Rectal smooth muscle tissue (tissue), 1 donor: ENCODE measurements around the gene PLSCR3.

Experiments
- H3K27ac ChIP-seq: one replicate; pipeline ENCODE4 v1.7.0; 2013; ENCODE audit warnings: low read depth, low read length, inconsistent platforms
- H3K27me3 ChIP-seq: one replicate; pipeline ENCODE4 v1.7.0; 2013; ENCODE audit warnings: low read length; ENCODE audit not compliant: control insufficient read depth, insufficient read depth
- H3K36me3 ChIP-seq: one replicate; pipeline ENCODE4 v1.7.0; 2013; ENCODE audit warnings: low read length; ENCODE audit not compliant: control insufficient read depth, insufficient read depth
- H3K4me1 ChIP-seq: one replicate; pipeline ENCODE4 v1.7.0; 2013; ENCODE audit warnings: low read length; ENCODE audit not compliant: control insufficient read depth, insufficient read depth
- H3K4me3 ChIP-seq: one replicate; pipeline ENCODE4 v1.7.0; 2013; ENCODE audit warnings: low read length
- H3K9ac ChIP-seq: one replicate; pipeline ENCODE4 v1.7.0; 2013; ENCODE audit warnings: low read length

Gene PLSCR3

GRCh38 chr17:7436556-7437368 is 42.4 kb upstream of the PLSCR3 start:
- Histone ChIP-seq H3K36me3 (no peaks in the 10 kb centered on the region), H3K27me3 (peaks cover 29% of the 10 kb centered on the region), H3K27ac (no peak overlapping the region), H3K9ac (no peak overlapping the region), H3K4me1 (peaks cover 15% of the 10 kb centered on the region), H3K4me3 (peak overlapping the region; percentile 67)

DNA sequence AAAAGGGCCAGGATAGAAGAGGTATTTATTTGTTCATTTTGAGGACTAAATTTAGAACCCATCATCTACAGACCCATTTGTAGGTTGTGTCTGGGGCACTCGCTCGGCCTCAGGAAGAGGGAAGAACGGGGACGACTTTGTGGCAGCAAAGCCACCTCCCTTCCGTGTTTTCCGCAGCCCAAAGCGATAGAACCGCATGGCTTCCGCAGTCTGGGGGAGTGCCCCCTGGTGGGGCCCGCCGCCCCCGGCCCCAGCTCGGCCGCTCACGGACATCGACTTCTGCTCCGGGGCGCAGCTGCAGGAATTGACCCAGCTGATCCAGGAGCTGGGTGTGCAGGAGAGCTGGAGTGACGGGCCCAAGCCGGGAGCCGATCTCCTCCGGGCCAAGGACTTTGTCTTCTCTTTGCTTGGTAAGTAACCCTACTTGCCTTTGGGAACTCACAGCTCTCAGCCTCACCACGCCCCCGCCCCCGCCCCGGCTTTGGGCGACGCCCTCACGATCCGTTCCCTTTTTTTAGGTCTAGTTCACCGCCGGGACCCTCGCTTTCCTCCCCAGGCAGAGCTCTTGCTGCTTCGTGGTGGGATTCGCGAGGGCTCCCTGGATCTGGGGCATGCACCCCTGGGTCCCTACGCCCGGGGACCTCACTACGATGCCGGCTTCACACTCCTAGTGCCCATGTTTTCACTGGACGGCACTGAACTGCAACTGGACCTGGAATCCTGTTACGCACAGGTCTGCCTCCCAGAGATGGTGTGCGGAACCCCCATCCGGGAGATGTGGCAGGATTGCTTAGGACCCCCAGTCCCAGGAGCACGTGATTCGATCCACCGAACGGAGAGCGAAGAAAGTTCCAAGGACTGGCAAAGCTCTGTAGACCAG is 41.6 kb upstream of the PLSCR3 start:
- Histone ChIP-seq H3K36me3 (no peaks in the 10 kb centered on the region), H3K27me3 (peaks cover 24% of the 10 kb centered on the region), H3K9ac (peak overlapping the region; percentile 57), H3K4me3 (peak overlapping the region; percentile 67), H3K4me1 (peaks cover 15% of the 10 kb centered on the region), H3K27ac (no peak overlapping the region)

- peaks cover 9% of the 10 kb centered on the region for H3K4me1 ChIP-seq
- H3K4me3 ChIP-seq, result no peak overlapping the region
- no peaks in the 10 kb centered on the region for H3K36me3 ChIP-seq
- no peak overlapping the region for H3K9ac ChIP-seq
- no peaks in the 10 kb centered on the region for H3K27me3 ChIP-seq
- H3K27ac ChIP-seq, result no peak overlapping the region
These were observed 38.0 kb upstream of the PLSCR3 start for GRCh38 chr17:7432296-7432695.

DNA sequence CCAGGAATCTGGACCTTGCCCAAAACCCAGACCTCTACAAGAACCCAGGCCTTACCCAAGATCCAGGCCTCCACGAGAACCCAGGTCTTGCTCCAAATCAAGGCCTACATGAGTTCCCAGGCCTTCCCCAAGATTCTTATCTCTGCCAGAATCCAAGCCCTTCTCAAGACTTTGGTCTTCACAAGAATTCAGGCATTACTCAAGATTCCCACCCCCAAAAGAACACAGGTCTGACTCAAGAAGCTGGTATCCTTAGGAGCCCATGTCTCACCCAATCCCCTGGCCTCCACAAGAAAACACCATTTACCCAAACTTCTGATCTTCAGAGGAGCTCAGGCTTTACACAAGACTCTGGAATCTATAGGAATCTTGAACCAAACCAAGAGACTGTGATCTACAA is 36.9 kb upstream of the PLSCR3 start:
- H3K27me3 ChIP-seq, result no peaks in the 10 kb centered on the region

DNA sequence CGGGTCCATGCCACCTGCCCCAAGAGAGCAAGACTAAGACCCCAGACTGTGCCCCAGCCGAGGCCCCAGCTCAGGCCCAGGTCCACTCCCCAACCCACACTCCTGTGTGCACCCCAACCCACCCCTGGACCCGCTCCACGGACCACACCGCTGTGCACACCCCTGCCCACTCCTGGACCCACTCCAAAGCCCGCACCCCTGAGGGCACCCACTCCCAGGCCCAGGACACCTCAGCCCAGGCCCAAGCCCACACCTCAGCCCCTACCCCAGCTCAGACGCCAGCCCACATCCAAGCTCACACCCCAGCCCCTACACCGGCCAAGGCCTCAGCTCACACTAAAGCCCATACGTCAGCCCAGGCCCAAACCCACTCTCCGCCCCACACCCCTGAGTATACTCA is 35.4 kb upstream of the PLSCR3 start:
- Histone ChIP-seq H3K4me1 (no peaks in the 10 kb centered on the region), H3K27me3 (no peaks in the 10 kb centered on the region), H3K27ac (no peak overlapping the region), H3K4me3 (no peak overlapping the region), H3K36me3 (no peaks in the 10 kb centered on the region), H3K9ac (no peak overlapping the region)

More for the DNA sequence above, 36.9 kb upstream of the PLSCR3 start:
- no peak overlapping the region for H3K9ac ChIP-seq
- no peak overlapping the region for H3K27ac ChIP-seq
- H3K4me3 ChIP-seq, result no peak overlapping the region
- peaks cover 5% of the 10 kb centered on the region for H3K4me1 ChIP-seq
- no peaks in the 10 kb centered on the region for H3K36me3 ChIP-seq

DNA sequence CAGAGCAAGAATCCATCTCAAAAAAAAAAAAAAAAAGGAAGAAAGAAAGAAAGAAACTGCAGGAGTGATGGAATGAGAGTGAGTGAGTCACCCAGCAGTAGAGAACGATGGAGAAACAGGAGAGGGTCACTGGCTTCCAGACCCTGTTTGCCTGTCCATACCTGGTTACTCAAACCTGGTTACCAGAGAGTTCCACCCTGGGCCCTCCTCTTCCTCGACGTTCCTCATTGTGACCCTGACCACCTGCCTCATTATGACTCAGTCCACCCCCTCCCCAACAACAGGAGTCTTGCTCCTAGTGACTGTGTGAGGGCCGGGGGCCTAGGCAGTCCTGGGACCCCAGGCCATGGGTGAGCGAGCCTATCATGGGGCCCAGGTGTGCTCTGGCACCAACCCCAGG is 34.2 kb upstream of the PLSCR3 start, which contains the start of gene SPEM3:
Gene SPEM3, plus strand, starts transcription at position 301 of the 400 bp plus-strand sequence. Its CDS starts 46 bp downstream, at position 347.
- no peak within 1 kb of the TSS for H3K27ac ChIP-seq
- no peaks in the 10 kb centered on the region for H3K36me3 ChIP-seq
- H3K4me3 ChIP-seq, result no peak within 1 kb of the TSS
- H3K4me1 ChIP-seq, result no peaks in the 10 kb centered on the region
- H3K27me3 ChIP-seq, result no peaks in the 10 kb centered on the region
- H3K9ac ChIP-seq, result no peak within 1 kb of the TSS

DNA sequence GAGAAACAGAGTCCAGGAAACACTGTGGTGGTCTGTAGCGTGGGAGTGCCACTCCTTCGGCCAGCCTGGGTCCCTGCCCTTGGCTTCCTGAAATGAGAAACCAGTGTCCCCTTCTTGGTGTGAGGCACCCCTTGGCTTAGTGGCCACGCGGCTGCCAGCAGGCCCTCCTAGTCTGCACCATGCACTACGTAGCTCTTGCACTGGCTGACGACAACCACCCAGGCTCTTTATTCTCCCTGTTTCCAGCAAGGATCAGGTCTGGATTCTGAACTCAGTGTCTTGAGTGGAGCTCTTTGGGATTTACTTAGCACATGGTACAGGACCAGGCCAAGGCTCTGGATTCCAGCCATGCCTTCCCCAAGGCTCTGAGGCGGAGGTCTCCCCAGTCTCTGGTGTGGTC is 33.2 kb upstream of the PLSCR3 start:
- no peak overlapping the region for H3K27ac ChIP-seq
- H3K4me1 ChIP-seq, result no peaks in the 10 kb centered on the region
- H3K27me3 ChIP-seq, result no peaks in the 10 kb centered on the region
- no peak overlapping the region for H3K9ac ChIP-seq
- H3K36me3 ChIP-seq, result no peaks in the 10 kb centered on the region
- H3K4me3 ChIP-seq, result no peak overlapping the region

DNA sequence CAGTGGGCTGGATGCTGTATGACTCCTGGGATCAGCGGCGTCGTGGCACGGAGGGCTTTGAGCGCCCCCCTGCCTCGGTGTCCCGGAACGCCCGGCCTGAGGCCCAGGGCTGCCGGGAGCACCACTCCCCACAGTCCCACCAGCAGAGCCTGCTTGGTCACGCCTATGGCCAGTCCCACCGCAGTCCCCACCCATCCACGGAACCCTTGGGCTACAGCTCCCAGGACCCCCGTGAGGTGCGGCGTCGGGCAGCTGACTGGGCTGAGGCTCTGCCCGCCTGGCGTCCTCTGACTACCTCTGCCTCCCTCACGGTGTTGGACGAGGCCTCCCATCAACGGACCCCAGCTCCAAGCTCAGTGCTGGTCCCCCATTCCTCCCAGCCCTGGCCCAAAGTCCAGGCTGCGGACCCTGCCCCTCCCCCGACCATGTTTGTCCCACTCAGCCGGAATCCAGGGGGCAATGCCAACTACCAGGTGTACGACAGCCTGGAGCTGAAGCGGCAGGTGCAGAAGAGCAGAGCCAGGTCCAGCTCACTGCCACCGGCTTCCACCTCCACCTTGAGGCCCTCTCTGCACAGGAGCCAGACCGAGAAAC is 32.7 kb upstream of the PLSCR3 start:
- Histone ChIP-seq H3K9ac (no peak overlapping the region), H3K36me3 (no peaks in the 10 kb centered on the region), H3K27ac (no peak overlapping the region), H3K4me1 (no peaks in the 10 kb centered on the region), H3K4me3 (no peak overlapping the region), H3K27me3 (no peaks in the 10 kb centered on the region)

DNA sequence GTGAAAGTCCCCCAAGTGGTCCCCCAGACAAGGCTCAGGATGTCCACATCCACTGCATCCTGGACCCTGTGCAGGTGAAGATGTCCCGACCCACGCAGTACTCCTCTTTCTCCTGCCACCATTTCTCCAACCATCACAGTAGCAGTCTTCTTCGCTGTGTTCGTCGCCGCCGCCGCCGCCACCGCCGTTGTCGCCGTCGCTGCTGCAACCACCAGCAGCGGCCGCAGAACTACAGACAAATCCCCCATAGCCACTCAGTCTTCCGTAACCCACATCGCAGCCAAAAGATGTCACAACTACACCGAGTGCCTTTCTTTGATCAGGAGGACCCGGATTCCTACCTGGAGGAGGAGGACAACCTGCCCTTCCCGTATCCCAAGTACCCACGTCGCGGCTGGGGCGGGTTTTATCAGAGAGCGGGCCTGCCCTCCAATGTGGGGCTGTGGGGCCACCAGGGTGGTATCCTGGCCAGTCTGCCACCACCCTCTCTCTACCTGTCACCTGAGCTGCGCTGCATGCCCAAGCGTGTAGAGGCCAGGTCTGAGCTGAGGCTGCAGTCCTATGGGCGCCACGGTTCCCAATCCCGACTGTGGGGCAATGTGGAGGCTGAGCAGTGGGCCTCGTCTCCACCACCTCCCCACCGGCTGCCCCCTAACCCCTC is 32.0 kb upstream of the PLSCR3 start:
- Histone ChIP-seq H3K27ac (no peak overlapping the region), H3K4me1 (no peaks in the 10 kb centered on the region), H3K9ac (no peak overlapping the region), H3K36me3 (no peaks in the 10 kb centered on the region), H3K27me3 (no peaks in the 10 kb centered on the region), H3K4me3 (no peak overlapping the region)

GRCh38 chr17:7425756-7426155 is 31.4 kb upstream of the PLSCR3 start:
- no peak overlapping the region for H3K27ac ChIP-seq
- H3K36me3 ChIP-seq, result no peaks in the 10 kb centered on the region
- H3K4me1 ChIP-seq, result no peaks in the 10 kb centered on the region
- no peak overlapping the region for H3K4me3 ChIP-seq
- H3K9ac ChIP-seq, result no peak overlapping the region
- H3K27me3 ChIP-seq, result no peaks in the 10 kb centered on the region

DNA sequence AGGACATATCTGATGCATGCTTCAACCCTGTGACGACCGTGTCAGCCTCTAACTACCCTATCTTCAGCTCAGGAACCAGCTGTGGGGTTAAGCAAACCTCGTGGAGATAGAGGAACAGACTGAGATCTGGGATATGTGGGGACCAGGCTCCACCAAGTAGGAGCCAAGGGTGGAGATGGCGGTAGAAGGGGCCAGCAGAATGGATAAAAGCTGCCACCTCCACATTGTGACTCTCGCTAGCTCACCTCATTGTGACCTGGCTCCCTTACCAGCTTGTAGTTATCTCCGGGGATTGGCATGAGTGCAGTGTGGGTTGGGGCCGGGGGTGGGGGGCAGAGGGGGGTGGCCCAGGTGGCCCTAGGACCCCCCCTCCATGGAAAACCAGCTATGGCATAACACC is 31.0 kb upstream of the PLSCR3 start, which contains the start of gene SPEM2:
Gene SPEM2, plus strand, starts transcription at position 301 of the 400 bp plus-strand sequence. Its CDS starts 73 bp downstream, at position 374.
- Histone ChIP-seq H3K27ac (no peak within 1 kb of the TSS), H3K36me3 (no peaks in the 10 kb centered on the region), H3K4me1 (no peaks in the 10 kb centered on the region), H3K9ac (no peak within 1 kb of the TSS), H3K4me3 (no peak within 1 kb of the TSS), H3K27me3 (no peaks in the 10 kb centered on the region)

GRCh38 chr17:7423679-7424078 is 29.4 kb upstream of the PLSCR3 start:
- Histone ChIP-seq H3K4me1 (no peaks in the 10 kb centered on the region), H3K4me3 (no peak overlapping the region), H3K27me3 (no peaks in the 10 kb centered on the region), H3K9ac (no peak overlapping the region), H3K36me3 (no peaks in the 10 kb centered on the region), H3K27ac (no peak overlapping the region)
